Measurements from ENCODE around the gene ITGA2B. TPM values are rescaled to one million over a fixed set of nuclear protein-coding genes. Genes with fewer than 3 reads are reported as not detected.
"Not testable (repeated sequence)": the region's sequence is repeated elsewhere in the genome, so short reads cannot be mapped to it uniquely, and the experiment has no call there.

The ITGA2B gene
- polyA plus RNA-seq, 10 donors: 1.3 to 3.9 (median 2.0) TPM

DNA sequence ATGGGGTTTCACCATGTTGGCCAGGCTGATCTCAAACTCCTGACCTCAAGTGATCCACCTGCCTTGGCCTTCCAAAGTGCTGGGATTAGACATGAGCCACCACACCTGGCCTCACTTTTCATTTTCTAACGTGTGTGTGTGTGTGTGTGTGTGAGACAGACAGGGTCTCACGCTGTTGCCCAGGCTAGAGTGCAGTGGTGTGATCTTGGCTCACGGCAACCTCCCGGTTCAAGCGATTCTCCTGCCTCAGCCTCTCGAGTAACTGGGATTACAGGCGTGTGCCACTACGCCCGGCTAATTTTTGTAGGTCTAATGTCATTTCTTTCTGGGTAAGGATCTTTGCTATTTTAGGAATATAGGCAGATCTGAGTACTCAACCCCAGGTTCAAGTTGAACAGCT is 4.7 kb upstream of the ITGA2B start:
- not testable (repeated sequence) for DNase-seq

DNA sequence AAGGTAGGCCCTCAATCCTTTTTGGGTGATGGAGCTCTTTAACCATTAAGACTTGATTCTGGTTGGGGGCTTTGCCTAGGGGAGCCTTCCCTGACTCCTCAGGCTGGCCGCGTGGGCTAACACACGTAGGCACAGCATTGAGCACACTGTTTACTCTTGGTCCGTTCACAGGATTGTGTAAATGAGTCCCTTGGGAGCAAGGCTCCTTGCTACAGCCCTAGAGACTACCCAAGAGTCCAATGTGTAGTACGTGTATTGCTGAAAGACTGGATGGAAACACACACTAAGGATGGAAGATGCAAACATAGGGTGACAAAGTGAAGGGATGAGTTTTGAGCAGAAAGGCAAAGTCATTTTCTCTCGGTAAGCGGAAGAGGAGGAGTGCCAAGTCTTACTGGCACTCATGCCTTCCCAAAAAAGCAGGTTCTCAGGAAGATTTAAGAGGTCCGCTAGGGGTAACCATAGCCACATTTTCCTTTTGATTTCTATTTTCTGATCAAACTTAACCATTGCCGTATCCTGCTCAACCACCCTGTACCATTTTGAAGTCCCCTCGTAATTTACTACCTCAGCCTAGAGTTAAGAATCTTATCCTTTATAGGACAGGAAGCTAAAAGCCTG is 911 bp upstream of the ITGA2B start:
- DNase-seq: no peak

DNA sequence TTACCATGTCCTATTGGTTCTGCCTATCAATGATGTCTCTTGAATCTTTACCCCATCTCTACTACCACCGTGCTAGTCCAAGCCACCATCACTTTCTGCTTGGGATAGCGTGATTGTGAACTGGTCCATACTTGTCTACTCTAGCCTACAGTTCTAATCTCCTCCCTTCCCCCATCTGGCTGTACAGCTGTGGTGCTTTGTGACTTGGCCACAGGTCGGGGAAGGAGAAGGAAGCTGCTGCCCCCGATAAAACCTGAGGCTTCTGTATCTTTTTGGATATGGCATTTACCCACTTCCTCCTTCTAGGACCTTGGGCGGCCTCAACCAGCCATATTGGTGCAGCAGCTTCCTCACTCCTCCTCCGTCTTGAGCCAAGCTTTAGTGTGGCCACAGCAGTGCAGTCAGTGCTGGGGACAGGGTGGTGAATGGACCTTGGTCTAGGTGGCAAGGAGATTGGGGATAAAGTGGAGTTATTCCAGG is 314 bp upstream of the ITGA2B start:
- no peak for DNase-seq

DNA sequence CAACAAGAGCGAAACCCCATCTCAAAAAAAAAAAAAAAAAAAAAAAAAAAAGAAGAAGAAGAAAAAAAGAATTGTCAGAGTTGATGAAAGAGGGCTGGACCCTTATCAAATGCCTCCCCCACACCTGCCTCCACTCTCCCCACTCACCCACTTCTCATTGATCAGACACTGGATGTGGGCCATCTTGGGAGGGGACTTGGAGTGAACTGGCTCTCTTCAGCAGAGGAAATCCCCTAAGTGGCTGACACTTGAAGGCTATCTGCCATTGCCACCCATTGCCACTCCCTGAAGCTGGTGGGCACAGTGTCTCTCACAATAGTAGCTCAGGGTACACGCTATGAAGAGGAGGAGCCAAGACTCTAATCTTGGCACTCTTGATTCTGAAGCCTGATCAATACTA is 1.6 kb downstream of the ITGA2B start:
- no peak for DNase-seq

DNA sequence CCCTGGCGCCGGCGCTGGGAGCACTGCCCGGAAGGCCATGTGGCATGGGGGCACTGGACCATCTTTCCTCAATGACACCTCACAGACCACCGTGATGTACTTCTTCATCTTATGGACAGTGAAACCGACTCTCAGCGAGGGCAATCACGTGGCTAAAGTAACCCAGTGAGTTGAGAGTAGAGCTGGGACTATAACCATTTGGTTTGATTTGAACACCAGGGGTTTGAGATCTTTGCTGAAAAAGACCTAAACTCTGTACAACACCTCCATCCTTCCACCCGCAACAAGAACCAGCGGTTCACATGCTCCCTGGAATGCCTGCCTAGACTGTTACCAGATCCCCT is 3.3 kb downstream of the ITGA2B start:
- no peak for DNase-seq

DNA sequence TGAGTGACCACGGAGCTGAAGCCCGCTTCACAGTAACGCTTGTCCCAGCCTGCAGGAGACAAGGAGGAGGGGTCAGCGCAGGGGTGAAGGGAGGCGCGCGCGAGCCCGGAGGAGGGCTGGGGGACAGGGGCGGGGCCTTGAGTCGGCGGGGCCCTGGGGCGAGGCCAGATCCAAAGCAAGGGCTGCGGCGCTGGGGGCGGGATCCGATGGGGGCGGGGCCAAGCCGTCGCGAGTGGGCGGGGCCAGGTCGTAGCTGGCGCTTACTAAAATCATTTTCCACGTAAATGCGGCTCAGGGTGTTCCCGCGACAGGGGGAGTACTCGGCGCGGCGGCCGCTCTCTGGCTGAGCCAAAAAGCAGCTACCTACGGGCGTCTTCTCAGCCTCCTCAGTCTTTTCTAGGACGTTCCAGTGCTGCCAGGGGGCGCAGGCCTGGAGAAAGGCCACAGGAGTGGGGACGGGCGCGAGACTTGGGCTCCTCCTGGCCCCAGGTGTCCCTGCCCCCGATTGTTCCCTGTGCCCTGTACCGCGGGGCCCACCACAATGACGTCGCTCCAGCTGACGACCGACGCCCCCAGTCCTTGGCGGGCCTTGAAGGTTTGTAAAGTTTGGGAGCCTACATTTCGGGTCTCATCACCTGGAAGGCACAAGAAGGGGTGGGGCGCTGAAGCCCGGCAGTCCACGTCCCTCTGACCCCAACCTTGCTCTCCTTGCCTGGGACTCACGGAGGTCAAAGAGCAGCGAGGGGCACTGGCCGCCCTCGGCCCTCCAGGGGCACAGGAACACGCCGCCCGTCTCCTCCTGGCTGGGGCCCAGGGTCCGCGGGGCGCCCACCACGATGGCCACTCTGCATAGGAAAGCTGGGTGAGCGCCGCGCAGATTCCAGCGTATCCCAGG is 3.9 kb downstream of the ITGA2B start:
- DNase-seq: peak; percentile 64 to 90 (median 71)

DNA sequence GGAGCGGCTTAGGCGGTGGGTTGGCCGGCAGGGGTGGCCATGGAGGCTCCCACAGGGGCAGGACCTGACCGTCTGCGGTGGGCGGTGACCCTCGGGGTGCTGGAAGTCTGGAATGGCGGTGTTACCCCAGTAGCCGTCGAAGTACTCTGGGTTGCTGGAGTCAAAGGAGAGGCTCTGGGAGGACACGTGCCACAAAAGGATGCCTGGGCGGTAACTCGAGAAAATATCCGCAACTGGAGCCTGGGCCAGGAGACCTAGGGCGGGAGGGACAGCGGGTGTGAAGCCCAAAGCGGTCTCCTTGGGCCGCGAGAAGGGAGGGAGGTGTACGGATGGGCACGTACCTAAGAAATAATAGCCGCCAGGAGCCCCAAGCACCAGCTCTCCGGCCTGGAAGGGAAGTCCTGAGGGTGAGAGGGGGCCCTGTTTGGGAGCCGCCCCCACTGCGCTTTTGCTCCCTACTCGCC is 4.6 kb downstream of the ITGA2B start:
- DNase-seq: no peak

DNA sequence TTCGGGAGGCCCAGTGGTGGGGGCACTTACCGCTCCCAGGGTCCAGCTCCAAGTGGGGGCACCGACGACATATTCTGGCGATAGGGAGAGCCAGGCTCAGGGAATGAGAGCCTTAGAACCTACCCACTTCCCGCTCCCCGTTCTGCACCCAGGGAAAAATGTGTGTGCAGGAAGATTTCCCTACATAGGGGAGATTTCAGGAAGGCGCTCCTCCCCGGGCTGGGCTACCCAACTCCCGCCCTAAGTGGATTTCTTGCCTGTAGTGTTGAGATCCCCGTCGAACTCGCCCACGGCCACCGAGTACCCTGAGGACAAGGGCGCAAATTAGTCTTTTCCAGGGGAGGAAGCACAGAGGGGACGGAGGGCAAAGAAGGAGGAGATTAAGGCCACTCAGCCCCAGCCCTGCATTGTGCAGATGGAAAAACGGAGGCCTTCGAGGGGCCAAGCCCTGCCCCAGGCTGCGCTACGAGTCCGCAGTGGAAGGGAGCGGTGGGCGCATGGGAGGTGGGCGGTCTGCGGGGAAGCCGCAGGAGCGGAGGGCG is 5.1 kb downstream of the ITGA2B start:
- peak in 1 of 3 donors; percentile 49 for DNase-seq

DNA sequence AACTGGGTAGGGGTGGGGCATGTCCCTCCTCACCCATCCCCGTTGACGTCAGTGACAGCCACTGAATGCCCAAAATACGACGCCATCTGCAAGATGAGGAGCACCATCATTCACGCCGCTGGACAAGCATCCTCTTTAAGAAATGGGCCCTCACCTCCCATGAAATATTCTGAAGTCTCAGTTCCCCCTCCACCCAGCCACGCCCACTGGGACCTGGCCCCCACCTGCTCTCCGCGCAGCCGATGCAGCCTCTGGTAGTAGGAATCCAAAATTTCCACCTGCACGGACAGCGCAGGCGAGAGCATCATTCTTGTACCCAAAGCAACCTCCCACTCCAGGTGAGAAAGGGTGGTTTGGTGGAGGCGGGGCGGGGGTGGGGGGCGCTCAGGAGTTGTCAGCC is 5.6 kb downstream of the ITGA2B start:
- DNase-seq: no peak

DNA sequence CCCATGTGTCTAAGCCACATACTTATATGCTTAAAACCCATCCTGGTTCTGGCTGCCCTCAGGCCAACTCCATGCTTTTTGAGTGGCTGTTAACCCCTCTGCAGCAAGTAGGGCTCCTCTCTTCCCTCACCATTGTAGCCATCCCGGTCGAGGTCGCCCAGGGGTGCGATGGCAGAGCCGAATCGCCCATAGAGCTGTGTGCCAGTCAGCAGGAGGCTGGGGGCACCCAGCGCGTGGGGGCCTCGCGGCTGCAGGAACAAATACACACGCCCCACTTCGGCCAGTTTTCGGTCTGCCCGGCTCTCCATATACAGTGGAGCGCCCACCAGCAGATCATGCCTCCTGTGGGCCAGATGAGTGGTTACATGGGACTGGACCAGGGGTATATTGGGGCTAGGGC is 6.1 kb downstream of the ITGA2B start:
- DNase-seq: no peak

DNA sequence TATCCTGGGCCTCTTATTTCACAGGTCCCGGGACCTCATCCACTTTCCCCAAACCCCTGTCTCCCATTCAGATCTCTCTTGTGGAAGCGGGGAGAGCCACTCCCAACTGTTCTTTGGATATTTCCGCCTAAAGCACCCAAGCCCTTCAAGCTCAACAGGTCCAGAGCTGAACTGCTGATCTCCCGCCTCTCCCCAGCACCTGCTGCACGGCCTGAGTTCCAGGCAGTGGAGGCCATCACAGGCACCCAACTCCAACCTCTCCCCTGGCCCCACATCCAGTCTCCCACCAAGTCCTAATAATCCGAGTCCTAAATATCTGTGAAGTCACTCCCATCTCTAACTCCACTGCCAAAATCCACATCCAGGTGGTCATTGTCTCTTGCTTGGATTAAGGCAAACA is 6.5 kb downstream of the ITGA2B start:
- no peak for DNase-seq

DNA sequence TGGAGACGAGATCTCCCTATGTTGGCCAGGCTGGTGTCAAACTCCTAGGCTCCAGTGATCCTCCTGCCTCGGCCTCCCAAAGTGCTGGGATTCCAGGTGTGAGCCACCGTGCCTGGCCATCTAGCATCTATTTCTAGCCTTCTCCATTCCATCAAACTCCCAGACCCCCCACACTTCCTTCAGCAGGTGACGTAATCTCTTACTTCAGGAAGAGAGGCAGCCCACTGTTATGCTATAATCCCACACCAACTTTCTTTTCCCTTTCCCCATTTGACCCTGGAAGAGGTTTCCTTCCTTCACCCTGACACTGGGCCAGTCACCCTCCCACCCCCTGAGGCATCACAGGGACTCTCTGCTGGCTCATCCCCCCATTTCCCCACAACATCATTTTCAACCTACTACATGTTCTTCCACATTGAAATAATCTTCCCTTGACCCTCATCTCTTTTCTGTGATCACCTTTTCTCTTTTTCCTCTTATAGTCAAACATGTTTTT is 7.6 kb downstream of the ITGA2B start:
- no peak for DNase-seq

DNA sequence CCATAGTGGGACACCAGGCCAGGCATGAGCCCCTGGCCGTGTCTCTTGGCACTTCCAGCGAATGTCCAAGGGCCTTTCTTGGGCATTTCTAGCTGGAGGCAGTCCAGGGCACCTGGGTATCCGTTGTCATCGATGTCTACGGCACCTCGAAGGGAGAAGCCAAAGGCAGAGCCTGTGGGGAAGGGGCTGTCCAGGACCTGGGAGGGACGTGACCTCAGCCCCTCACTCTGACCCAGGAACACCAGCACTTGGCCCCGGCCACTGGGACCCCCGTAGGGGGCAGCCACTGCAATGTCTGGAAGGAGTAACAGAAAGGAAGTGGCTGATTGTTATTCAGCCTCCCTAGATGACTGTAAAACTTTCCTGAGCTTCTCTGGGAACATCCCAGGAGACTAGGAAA is 8.7 kb downstream of the ITGA2B start:
- no peak for DNase-seq

DNA sequence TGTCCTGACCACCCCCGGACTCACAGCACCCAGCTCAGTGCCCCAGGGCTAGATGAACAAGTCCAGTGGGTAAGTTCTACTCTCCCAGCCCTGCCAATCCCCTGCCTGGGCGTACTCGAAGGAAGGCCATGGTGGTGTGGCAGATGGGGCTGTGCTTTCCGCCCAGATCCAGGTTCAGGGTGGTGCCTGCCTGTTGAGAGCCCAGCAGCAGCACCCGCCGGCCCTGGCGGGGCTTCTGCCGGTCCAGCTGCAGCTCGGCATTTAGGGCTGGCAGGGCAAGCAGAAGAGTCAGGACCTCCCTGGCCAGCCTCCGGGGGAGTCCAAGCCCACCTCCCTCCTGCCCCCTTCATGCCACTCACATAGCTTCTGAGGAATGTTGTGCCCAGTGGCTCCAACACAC is 9.6 kb downstream of the ITGA2B start:
- DNase-seq: no peak

DNA sequence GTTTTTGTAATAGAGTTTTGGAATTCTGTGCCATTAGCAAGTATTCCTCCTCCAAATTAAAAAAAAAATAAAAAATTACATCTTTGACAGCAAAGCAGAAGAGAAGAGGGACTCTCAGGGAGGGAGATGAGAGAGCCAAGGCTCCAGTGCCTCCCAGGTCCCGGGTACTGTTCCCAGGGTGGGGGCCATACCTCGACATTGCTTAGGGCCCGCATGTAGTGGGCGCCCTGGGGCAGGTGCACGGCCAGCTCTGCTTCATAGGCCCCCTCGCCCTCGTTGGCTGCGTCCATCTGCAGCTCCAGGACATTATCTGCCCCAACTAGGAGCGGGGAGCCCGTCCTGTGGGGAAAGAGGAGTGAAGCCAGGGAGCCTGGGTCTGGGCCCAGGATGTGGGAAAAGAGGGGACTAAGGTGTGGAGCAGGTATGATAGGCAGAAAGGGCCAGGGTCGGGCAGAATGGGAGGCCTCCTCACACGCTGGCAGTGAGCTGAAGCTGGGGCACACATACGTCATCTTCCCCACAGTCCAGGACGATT is 11.2 kb downstream of the ITGA2B start:
- DNase-seq: no peak

DNA sequence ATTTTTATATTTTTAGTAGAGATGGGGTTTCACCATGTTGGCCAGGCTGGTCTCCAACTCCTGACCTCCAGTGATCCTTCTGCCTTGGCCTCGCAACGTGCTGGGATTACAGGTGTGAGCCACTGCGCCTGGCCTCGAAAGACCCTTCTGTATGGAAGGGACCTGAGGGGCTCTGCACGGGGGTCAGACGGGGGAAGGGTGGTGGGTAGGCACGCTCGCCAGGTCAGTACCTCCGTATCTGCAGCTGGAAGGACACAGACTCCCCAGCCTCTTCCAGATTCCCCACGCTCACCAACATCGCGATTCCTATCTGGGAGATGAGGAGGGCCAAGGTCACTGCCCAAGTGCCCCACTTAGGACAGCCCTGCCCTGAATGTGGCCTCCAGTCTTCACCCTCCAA is 12.7 kb downstream of the ITGA2B start:
- DNase-seq: no peak

DNA sequence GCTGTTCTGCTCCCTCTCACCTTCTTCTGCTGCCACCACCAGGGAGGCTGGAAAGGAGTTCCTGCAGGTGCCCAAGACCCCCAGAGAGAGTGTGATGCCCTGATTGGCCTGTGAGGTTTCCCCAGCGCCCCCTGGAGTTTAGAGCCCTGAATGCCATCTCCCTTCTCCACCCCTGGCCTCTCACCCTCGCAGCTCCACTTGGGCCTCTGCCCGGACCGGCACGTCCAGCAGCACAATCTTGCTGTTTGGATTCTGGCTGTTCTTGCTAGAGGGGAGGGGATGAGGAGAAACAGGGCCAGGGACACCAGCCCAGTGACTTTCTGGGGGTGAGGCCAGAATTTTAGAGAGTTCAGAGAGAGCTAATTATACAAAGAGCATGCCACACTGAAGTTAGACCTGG is 13.3 kb downstream of the ITGA2B start:
- DNase-seq: peak in 2 of 3 donors; percentile 38 to 61

DNA sequence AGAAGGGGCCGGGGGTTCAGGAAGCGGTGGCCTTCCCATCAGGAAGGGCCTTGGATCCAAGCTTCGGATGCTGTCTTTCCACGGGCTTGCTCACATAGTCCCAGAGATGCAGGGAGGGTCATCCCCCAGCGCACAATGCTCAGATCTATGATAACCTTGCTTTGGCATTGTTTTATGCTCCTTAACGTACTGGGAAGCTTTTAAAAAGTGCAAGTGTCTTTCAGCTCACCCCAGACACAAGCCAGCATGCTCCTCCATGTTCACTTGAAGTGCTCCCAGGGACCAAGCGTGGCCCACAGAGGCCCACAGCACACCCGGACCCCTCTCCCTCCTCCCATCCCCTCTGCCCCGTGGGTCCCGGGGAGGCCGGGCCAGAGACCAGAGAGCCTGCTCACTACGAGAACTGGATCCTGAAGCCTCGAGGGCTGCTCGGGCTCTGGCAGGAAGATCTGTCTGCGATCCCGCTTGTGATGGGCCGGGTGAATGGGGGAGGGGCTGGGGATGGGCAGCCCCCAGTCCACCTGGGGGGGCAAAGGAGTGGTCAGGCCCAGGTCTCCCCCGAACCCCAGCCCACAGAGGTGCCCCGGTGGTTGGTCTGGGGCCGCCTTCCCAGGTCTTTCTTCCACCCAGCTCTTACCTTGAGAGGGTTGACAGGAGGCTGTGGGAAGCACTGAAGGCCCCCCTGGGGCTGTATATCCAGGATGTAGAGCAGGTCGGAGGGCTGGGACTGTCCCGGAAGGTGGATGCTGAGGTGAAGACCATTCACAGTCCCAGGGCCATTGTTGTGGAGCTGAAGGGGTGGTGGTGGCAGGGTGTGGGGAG is 14.0 kb downstream of the ITGA2B start:
- no peak for DNase-seq

DNA sequence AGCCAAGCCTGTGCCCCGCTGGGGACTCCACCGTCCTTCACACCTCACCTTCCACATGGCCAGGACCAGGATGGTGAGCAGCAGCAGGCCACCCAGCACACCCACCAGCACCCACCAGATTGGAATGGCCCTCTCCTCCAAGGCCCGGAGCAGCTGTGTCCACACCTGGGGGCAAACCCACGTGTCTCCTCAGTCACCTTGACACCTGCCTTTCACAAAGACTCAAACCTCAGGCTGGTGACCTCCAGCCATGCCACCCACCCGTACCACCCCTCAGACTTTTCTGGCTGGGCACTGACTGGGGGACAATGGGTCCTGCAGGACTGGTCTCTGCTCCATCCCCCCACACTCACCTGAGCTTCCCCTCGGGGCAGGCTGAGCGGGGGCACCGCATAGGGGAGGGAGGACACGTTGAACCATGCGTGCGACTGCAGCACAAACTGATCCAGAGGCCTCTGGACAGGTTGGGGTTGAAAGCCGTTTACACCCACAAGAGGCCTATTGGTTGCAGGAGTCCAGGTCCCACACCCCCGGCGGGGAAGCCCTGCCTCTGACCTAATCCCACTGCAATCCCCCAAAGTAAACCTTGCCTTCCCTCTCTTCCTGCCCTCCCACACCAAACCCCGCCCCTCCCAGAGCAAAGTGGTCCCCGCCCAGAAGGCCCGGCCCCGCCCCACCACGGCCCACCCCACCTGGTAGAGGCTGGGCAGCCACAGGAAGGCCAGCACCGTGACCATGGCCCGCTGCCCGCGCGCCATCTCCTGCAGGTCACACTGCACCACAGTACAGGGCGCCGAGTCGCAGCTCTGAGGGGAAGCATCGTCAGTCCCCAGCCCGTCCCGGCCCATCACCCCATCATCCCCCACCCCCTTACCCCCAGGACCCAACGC is 14.9 kb downstream of the ITGA2B start:
- DNase-seq: no peak

DNA sequence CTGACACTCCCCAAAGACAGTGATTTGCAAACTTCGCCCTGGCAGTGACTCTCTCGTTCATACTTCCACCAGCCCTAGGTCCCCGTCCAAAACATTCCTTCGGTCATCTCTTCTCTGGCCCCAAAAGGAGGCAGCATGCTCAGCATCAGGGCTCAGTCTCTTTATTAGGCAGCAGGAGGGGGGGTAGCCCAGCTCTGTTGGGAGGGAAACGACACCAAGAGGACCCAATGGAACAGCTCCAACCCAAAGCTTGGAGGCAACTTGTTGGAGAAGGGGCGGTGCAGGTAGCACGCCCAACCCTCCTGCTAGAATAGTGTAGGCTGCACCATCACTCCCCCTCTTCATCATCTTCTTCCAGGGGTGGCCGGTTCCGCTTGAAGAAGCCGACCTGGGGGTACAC is 17.4 kb downstream of the ITGA2B start:
- DNase-seq: no peak

Data from muscle of back (tissue), 11 donors.